AML-193 (cell line): ENCODE measurements around the gene CREB3L4.

Source experiments
- DNase-seq, 2 experiments: peaks; one replicate each; lab custom pipeline; 2025; lab: John Stamatoyannopoulos, UW

Gene CREB3L4

GRCh38 chr1:153967107-153967999 is at the start of gene CREB3L4:
Gene CREB3L4 (plus strand): TSS chr1:153967902. CDS start chr1:153968526, 624 bp downstream.
- DNase-seq, result peak; percentile 95 to 97

DNA sequence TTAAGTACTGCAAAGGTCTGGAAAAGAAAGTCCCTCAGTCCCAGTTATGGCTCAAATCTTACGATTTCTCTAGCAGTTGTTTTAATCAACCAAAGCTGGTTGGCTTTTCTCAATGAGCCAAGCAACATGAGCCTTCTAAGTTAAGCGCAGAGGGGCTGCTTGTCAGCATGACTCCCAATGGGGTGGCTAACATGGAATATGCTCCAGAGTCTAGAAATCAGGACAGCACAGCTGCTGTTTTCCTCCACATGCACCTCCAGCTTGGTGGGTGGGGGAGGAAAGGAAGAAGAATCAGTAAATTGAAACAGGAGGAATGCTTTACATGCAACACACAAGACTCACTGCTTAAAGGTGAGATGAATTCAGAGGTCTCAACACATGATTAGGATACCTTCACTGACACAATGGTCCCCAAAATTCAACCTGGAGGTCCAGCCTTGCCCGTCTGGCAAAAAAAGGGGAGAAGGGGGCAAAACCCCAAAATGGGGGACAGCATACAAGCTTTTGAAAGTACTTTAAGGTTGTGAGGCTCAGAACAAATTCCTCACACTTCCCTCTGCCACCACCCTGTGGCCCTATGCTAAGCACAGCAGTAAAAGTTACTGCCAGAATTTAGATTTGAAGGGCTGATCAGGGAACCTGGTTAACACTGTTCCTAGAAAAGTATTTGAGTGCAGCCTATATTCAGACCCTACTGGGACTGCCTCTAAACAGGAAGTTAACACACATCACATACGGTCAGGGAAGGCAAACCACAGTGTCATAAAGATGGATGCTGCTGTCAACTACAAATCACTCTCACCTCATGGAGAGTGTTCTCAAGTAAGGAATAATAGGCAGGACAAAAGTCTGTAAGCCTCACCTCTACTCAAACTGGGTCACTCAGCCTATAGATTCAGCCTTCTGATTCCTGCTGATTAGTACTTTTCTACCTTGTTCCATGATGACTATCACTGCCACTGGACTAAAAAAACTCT is 47.5 kb upstream of the CREB3L4 start:
- peak; percentile 63 to 65 for DNase-seq

GRCh38 chr1:153921080-153921802 is 46.5 kb upstream of the CREB3L4 start:
- DNase-seq, result no peak

- DNase-seq, result no peak
These were observed 46.0 kb upstream of the CREB3L4 start for GRCh38 chr1:153921803-153922075.

- DNase-seq, result peak in 1 of 2 experiments; percentile 28
These were observed 45.4 kb upstream of the CREB3L4 start for GRCh38 chr1:153922076-153922971.

DNA sequence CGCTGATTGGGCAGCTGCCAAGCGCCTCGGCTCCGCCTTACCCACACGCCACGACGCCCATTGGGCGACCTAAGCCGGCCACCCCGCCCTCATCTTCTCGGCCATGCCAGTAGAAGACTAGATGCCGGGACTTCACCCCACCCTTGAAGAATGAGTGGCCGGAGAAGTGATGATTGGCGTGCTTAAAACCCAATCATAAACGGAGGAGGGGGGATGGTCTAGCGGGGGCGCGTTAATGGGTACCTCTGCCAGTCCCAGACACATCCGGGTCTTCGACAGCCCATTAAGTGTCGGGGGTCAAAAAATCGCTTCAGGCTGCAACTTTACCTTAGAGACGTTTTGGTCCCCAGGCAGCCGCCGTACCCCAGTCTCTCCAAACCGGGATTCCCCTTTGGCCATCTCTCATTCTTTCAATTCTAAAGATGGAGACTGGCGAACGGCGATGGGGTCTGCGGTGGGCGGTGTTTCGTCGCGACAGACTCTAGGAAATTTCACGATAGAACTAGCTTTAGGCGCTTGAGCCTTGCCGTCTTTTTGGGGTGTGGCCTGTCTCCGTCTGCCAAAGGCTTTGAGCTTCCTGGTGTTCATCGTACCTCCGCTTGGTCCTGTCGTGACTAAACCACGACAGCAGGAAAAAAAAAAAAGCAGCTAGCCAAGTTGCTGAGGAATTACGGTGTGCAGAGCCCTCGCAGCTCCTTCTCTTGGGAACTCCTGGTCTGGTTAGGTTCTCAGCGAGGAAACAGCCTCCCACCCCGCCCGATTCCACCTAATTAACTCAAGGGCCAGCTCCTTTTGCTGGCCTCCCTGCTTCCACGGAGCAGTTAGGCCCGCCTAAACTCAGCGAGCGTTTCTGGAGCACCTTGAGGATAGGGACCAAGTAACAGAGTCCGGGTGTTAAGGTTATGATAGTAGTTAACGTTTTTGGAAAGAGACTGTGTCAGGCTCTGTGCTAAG is 44.5 kb upstream of the CREB3L4 start, which contains the start of gene GATAD2B:
GATAD2B (minus strand) TSS at position 1 of the 954 bp plus-strand sequence. CDS start 94,625 bp downstream, outside the sequence.
- DNase-seq, result peak; percentile 99

- no peak for DNase-seq
These were observed 41.3 kb upstream of the CREB3L4 start for GRCh38 chr1:153926405-153926804.

GRCh38 chr1:153928245-153928644 is 39.5 kb upstream of the CREB3L4 start:
- no peak for DNase-seq

DNA sequence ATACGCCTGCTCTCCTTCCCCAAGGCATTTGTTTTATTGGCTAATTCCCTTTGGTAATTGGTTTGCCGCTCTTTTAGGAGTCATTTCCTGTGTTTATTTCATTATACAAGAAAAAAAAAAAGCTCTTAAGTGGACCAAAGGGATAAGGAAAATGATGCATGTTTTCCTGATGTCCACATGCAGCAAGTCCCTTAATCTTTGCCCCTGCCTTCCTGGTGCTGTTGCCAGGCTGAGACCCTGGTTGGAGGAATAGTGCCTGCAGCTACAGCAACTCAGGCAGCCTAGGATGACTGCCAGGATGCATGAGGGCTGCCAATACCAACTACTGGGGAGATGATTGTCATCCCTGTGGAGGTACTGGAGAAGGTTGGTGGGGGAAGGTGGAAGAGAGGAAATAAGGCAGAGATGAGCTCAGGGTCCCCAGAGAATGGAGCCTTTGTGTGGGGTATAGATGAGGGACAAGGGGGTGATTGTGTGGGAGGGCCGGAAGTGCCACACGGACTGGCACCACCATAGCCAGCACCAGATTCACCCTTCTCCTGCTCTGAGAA is 38.8 kb upstream of the CREB3L4 start:
- DNase-seq, result no peak

- DNase-seq, result no peak
These were observed 38.3 kb upstream of the CREB3L4 start for GRCh38 chr1:153929426-153929825.

DNA sequence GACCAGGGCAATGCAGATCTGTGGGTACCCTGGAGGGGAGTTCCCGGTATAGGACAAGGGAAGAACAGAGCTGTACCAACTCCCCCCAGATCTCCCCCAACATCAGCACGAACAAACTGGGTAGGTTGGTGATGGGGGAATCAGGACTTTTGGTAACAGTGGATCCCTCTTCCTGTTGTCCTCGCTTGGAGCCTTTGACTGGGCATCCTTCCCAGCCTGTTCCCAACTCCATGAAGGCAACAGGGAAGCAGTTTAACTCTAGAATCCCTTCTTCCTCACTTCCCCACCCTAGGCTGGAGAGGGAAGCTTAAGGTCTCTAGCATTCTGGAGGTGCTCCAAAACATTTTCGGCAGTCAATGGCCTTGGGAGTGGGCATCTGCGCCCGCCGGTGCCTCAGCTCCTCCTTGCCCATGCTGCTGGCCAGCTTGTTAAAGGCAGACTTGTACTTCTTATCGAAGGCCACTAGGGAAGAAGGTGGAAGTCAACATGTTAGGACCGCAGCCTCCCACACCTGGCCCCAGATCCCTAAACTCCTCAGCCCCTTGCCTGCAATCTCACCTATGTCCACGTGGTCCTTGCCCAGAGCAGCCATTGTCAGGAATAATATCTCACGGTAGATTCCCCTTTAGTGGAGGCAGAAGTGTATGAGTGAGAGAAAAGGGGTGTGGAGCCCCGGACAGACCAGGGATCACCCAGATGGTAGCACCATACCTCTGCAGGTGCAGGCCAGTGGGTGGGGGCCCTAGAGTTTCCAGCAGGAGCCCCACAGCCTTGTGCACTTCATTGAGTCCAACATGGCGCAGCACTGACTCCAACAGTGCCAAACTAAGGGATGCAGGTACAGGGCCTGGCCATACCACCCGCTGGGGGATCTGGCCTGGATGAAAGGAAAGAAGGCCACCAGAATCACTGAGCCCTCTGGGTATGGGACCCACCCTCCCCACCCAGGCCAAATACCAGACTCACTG is 37.4 kb upstream of the CREB3L4 start:
- DNase-seq, result no peak

DNA sequence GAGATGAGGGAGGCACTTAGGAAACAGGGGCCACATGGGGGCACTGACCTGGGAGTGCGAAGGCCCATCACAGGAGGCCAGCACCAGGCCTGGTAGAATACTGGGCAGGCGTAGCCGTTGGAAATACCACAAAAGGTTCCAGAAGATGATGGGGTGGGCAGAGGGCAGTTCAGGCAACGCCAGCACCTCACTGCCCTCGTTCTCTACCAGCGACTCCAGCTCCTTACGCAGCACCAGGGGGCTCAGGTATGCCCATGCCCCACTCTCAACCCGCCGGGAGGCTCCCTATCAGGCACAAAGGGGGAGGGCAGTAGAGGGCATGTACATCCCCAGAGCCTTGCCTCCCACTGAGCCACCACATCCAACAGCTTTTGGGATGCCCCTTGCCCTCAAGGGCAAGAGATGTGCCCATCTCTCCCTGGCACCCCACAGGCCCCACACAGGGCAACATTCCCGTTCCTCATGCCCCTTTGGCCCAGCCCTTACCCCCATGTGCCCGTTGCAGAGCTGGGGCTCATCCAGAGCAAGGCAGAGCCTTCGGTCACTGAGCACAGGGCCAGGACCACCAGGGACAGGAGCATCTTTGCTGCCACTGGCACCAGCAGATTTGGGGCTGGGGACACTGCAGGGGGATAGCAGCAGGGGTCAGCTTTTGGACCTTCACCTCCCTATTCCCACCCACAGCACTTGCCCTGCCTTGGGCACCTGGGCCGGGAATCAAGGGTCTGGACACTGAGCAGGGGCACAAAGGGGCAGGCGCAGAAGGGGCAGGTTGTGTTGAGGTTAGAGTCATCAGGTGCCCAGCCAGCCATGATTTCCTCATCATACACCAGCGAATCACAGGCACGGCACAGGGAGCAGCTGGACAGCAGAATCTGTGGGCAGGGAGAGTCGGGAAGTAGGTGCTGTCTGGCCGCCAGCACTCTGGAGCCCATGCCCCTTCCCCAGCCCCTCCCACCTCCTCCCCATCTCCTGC is 35.3 kb upstream of the CREB3L4 start:
- DNase-seq, result no peak

- DNase-seq, result no peak
These were observed 34.3 kb upstream of the CREB3L4 start for GRCh38 chr1:153933430-153933829.

DNA sequence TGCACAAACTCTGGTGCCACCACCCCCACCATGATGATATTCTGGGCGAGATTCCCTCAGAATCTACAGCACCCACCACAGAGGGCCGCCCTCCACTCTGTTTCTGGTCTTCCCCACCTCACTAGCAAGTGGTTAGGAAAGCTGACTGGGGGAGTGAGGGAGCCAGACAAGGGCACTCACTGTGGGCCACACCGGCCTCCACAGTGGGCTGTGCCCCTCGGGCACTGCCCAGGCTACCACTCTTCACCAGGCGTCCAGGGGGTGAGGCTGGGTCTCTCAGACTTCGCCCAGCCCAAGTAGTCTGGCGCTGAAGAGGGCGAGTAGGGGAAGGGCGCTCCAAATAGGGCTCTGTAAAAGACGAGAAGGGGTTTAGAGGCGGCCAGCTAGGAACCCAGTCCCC is 33.7 kb upstream of the CREB3L4 start:
- DNase-seq, result no peak

DNA sequence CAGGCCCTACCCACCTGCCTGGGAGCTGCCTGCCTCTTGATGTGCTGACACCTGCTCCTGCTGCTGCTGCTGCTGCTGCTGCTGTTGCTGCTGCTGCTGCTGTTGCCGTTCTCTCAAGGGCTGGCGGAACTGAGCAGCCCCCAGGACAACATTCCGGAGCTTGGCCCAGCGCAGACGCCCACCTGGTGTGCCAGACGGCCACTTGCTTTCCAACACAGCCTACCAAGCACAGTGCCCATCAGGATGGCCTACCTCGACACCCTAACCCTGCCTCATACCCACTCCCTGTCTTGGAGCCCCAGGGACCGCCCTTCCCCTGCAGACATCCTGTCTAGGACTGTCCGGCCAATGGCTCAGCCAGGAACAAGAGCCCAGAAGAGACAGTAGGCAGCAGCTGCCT is 33.0 kb upstream of the CREB3L4 start:
- no peak for DNase-seq

DNA sequence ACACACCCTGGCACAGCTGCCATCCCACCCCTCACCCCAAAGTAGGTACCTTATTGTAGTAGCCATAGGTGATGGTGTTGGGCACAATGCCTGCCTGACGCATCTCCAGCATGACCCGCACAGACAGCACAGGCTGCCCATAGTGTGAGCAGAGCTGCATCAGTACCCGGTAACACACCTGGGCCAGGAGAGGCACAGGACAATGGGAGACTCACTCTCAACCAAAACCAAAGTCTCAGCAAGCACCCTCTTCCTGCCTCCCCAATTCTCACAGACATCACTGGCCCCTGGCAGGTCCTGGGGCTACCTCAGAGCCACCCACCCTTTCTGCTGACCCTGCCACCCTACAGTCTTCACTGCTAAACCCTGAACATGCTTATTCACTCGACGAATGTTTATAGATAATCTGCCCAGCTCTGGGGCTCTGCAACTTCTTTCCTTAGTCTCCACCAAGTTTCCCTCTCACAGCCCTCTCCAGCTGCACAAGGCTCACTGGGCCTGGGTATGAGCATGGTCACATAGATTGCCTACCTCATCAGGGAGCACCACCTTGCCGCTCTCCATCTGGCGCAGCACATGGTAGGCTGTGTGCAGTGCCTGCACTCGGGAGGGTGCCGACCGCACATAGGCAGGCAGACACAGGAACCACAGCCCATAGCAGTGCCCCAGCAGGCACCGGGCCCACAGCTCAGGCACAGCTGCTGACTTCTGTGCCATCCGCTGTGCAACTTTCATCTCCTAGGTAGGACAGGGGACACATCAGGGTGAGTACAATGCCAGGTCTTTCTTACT is 31.5 kb upstream of the CREB3L4 start:
- DNase-seq, result no peak
